Fibroblast of upper back skin (primary cell): ENCODE measurements around the gene MRPL10.

ENCODE experiments used
- DNase-seq: peaks from one replicate; pipeline ENCODE4 v3.0.0-alpha.2; 2013

The MRPL10 gene

GRCh38 chr17:47857551-47858455 is 26.5 kb upstream of the MRPL10 start:
- no peak for DNase-seq

GRCh38 chr17:47856830-47857229 is 25.5 kb upstream of the MRPL10 start:
- DNase-seq = no peak

DNA sequence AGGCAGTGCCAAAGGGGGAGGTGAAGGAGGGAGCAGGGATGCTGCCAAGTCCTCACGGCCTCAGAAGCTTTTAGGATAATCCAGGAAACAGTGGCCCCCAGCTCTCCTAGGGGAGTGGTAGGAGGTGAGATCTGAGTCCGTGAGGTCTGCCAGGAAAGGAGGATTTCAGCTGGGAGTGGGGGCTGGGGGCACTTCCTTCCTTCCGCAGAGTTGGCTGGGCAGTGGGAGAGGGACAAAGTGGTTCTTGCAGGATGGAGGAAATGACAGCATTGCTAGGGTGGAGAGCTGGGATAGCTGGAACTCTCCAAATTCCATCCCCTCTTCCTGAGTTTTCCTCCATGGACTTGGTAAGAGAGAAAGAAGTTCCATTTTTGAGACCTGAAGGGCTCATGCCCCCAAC is 24.4 kb upstream of the MRPL10 start:
- no peak for DNase-seq

GRCh38 chr17:47853616-47854015 is 22.3 kb upstream of the MRPL10 start:
- no peak for DNase-seq

GRCh38 chr17:47852113-47852949 is 21.0 kb upstream of the MRPL10 start:
- no peak for DNase-seq

- no peak for DNase-seq
These were observed 20.4 kb upstream of the MRPL10 start for GRCh38 chr17:47851764-47852112.

DNA sequence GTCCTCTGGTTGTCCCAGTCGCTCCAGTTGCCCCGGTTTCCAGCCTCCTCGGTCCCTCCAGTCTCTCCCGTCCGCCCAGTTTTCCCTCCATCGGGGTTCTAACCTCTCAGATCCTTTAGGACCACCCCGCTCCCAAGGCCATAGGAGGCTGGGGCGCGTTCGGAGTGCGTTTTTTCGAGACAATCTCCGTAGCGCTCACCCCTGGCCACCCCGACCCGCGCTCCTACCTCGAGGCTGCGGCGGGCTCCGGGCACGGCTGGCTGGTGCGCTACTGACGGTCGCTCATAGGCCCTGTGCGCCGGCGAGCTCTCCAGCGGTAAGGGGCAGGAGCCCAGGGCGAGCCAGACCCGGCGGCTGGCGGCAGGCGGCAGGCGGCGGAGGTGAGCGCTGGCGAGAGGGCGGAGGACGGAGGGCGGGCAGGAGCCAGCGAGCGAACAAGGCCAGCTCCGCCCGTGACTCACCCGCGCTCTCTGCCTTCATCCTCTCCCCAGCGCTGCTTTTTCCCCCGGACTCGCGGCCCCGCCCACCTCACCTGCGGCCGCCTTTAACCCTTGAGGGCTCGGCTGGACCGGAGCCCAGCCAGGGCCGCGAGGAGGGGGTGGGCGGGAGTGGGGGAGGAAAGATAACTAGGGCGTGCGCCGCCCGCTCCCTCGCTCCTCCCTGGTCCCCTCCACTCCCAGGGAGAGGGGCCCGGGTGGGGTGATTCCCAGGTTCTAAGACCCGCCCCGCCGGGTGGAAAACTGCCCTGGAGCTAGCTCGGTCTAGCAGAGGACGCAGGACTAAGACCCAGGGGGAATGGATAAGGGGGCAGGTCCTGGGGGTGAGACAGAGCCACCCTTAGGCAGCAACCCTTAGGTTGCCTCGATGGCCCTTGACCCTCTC is 19.6 kb upstream of the MRPL10 start, which contains the start of gene SP6:
Gene SP6, minus strand, starts transcription at position 472 of the 882 bp plus-strand sequence. CDS start 2,734 bp downstream, outside the sequence.
- peak; percentile 33 for DNase-seq

GRCh38 chr17:47850373-47850691 is 19.0 kb upstream of the MRPL10 start:
- no peak for DNase-seq

- no peak for DNase-seq
These were observed 16.8 kb upstream of the MRPL10 start for GRCh38 chr17:47848198-47848513.

GRCh38 chr17:47847341-47848197 is 16.2 kb upstream of the MRPL10 start:
- DNase-seq = no peak

DNA sequence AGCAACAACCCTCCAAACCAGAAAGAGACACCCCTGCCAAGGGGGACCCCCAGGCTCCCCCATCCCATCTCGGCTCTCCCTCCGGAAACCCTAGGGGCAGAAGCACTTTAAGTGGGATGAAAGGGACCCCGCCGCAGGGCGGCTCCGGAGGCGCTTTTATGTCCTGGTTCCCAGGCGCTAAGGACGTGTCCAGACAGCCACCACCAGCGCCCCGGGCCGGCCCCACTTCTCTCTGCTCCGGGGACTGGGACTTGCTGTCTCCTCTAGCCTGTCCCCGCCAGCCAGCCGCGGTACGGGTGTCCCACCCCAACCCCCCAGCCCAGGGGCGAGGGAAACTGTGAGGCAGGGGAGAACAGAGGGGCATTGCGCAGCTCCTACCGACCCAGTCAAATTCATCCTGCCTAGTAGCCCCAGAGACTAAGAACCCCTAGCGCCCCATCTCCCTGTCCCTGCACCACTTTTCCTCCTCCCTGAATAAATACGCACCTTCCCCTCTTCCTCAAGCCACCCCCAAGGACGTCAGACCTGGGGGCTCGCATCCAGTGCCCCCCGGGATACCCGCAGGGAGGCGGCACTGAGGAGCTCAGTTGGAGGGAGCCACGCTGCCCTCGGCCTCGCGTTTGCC is 15.5 kb upstream of the MRPL10 start:
- no peak for DNase-seq

DNA sequence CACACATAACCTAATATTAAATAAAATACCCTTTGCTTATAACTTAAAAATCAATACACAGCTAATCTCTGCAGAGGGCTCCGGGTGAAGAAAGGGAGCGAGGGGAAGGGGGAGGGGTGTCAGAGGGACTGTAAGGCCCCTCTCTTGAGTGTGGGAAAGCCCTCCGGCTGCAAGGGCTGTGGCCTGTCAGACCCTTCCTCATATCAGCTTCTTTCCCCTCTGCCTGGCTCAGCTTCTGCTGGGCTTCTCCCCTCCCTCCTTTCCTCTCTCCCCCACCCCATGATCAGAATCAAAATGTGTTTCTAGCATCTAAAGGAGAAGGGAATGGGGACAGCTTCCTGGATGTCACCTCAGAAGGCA is 14.4 kb upstream of the MRPL10 start:
- DNase-seq = no peak

DNA sequence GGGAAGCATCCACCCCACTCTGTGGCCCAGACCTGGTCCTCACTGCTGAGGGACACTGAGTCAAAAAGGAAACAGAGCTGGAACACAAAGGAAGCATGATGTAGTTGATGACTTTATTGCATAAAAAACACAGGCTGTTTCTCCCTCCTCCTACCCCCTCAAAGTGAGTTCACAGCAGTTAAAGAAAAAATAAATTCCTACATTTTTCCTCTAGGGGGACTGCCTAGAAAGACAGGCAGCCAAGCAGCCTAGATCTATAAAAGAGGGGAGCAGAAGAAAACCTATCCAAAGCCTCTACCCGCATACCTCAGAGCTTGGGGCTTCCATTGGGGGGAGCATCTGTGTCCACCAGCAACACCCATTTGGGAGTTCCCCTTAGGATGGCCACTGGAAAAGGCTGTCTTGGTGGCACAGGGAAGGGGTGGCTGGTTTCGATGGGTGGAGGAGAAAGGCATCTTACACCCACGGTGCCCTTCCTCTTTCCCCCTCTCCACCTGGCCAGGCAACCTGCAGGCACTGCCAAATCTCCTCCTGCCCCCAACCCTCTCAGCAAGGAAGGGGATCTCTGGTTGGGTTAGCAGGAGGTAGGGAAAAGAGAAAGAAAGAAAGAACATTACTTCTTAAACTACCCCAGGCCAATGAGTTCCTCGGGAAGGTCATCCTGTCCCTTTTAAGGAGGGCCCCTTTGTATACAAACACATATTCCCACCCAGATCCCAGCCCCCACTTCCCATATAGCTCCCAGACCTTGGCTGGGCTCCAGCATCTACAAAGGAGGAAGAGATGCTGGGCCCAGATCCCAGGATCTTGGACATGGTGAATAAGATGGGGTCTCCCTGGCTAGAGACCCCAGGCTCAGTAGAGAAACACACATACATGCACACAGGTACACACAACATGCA is 13.7 kb upstream of the MRPL10 start:
- peak; percentile 32 for DNase-seq

- peak; percentile 23 for DNase-seq
These were observed 12.9 kb upstream of the MRPL10 start for GRCh38 chr17:47844227-47844626.

GRCh38 chr17:47843391-47843730 is 12.0 kb upstream of the MRPL10 start:
- no peak for DNase-seq

DNA sequence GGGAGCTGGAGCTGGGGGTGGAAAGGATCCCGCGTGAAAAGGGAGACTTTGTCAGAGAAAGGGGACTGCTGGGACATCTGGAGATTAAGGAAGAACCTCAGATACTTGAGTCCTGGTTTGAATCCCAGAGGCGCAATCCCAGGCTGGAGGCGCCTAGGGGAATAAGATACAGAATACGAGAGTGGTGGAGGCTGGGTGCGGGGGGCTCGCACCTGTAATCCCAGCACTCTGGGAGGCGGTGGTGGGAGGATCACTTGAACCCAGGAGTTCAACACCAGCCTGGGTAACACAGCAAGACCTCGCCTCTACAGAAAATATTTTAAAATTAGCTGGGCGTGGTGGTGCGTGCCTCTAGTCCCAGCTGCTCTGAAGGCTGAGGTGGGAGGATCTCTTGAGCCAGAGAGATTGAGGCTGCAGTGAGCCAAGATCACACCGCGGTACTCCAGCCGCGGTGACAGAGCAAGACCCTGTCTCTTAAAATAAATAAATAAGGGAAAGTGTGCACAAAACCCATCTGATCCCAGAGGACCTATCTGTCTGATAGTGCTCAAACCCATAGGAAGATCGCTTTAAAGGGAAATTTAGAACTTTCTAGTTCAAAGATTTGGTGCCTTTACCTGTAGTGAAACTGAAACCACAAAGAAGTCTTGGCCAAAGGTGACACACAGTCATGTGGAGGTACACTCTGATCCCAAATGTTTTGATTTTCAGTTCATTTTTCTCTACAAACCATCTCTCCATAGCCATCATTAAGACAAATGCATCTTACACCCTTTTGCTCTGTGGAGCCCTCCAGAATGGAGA is 10.3 kb upstream of the MRPL10 start:
- no peak for DNase-seq

DNA sequence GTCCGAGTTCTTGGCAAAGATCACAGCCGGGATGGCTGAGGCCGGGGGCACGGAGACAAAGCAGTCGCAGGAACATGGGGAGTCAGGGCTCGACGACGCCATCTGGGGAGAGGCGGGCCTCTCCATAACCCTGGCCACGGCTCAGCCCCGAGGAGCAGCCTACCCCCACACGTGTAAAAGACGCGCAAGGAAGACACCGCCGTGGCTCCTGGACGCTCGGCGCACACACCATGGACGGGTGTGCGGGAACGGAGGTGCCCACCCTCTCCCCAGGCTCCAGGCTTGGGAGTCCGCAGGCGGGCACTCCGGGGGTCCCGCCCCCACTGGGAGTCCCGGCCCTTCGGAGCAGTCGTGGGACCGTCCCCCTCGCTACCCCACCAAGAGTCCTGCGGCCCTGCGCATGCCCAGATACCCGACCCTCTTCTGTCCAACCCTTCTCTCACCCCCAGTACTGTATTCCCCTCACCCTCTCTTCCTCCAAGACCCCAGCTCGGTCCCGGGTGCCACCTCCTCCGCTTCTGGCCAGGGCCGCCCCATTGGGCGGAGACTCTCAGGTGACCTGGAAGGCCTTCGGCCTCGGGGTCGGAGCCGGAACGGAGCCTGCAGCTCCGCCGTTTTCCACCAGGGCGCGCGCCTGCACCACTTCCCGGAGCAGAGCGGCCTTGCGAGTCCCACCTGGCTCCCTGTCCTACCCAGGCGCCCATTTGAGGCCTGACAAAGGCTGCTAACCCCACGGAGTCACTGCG is 9.6 kb upstream of the MRPL10 start, which contains the start of gene SCRN2:
Gene SCRN2, minus strand, starts transcription at position 532 of the 746 bp plus-strand sequence. Its CDS starts 430 bp downstream, at position 102.
- peak; percentile 79 for DNase-seq

- DNase-seq = no peak
These were observed 8.8 kb upstream of the MRPL10 start for GRCh38 chr17:47840001-47840741.
